K562 (cell line): ENCODE measurements around the gene ATOH8. TPM values are rescaled to one million over a fixed set of nuclear protein-coding genes. Genes with fewer than 3 reads are reported as not detected.

ENCODE experiments used
- ATAC-seq: fragments of 200-7000 bp; cut with Tn5 transposase; 3 replicates; pipeline ENCODE4 v1.9.1; 2020; ENCODE audit warnings: moderate library complexity
- BruUV-seq: library from RNA; stranded (reverse); fragments of 400-500 nt; replicated peaks from 2 replicates; lab custom pipeline; 2021; lab: Mats Ljungman, UMichigan
- CTCF ChIA-PET: fragments of 300-600 bp; formaldehyde crosslinking; extraction: SDS; loops from one replicate; lab custom pipeline; 2021; ENCODE audit warnings: low intra/inter-chr PET ratio; lab: Yijun Ruan, JAX
- POLR2A ChIA-PET: fragments of 300-600, 350-650 bp; sonication (Branson Sonifier 250); formaldehyde crosslinking; extraction: SDS; loops from one replicate; lab custom pipeline; 2021; ENCODE audit warnings: antibody characterized with exemption, inconsistent platforms; lab: Yijun Ruan, JAX
- DNase-seq, 4 experiments: peaks; one replicate each; pipeline versions ENCODE4 v3.0.0 to v3.0.0-alpha.2; 2011 to 2018; ENCODE audit warnings: low spot score in 3 of 4, mixed read lengths in 3 of 4; ENCODE audit errors: extremely low read depth in 1 of 4
- FAIRE-seq: peaks from 2 replicates; lab custom pipeline; 2011; peaks lifted over from hg19 to GRCh38; lab: Jason Lieb, UNC
- H2AFZ ChIP-seq: 2 replicates; pipeline ENCODE4 v1.6.0; 2011; ENCODE audit warnings: low read depth, low read length, control low read depth, inconsistent platforms
- H3K27ac ChIP-seq: fragments of 200-600 bp; 3 replicates; pipeline ENCODE4 v1.8.0; 2011; ENCODE audit warnings: low read depth, mild to moderate bottlenecking, control low read depth, inconsistent platforms, low read length, moderate library complexity, mixed read lengths; ENCODE audit errors: extremely low read depth
- H3K27me3 ChIP-seq, 2 experiments: fragments of 300-600 bp in 1 of 2; 2 replicates in 1 of 2; 3 replicates in 1 of 2; pipeline versions ENCODE4 v1.6.0 to v1.8.0; 2011; ENCODE audit warnings: inconsistent platforms in 2 of 2, low read length in 2 of 2, mild to moderate bottlenecking in 1 of 2, mixed read lengths in 1 of 2, moderate library complexity in 1 of 2; ENCODE audit not compliant: control insufficient read depth in 2 of 2, insufficient read depth in 2 of 2
- H3K36me3 ChIP-seq: fragments of 300-600 bp; 3 replicates; pipeline ENCODE4 v1.8.0; 2011; ENCODE audit warnings: mild to moderate bottlenecking, low read length, inconsistent platforms; ENCODE audit not compliant: control insufficient read depth, insufficient read depth
- H3K4me1 ChIP-seq, 2 experiments: fragments of 200-600 bp in 1 of 2; replicated peaks in 1 of 2; 2 replicates in 1 of 2; 3 replicates in 1 of 2; pipeline versions ENCODE4 v1.5.1 to v1.8.0; 2011; ENCODE audit warnings: inconsistent platforms in 2 of 2, low read length in 2 of 2, mild to moderate bottlenecking in 1 of 2, mixed read lengths in 1 of 2, moderate library complexity in 1 of 2; ENCODE audit not compliant: control insufficient read depth in 2 of 2, insufficient read depth in 2 of 2
- H3K4me2 ChIP-seq: 2 replicates; pipeline ENCODE4 v1.6.1; 2011; ENCODE audit warnings: low read length, control low read depth, inconsistent platforms, mixed read lengths; ENCODE audit not compliant: insufficient read depth
- H3K4me3 ChIP-seq: fragments of 200-600 bp; sonication (generic), shearing (Covaris generic); 2 replicates; pipeline ENCODE4 v1.5.1; 2016; ENCODE audit warnings: control low read depth, inconsistent platforms
- H3K79me2 ChIP-seq: fragments of 200-600 bp; 3 replicates; pipeline ENCODE4 v1.8.0; 2011; ENCODE audit warnings: low read length, inconsistent platforms; ENCODE audit not compliant: control insufficient read depth, insufficient read depth
- H3K9ac ChIP-seq, 2 experiments: 2 replicates each; pipeline versions ENCODE4 v1.6.0 to v1.6.1; 2011; ENCODE audit warnings: low read depth in 2 of 2, low read length in 2 of 2, control low read depth in 1 of 2, inconsistent platforms in 1 of 2, mild to moderate bottlenecking in 1 of 2, mixed read lengths in 1 of 2; ENCODE audit not compliant: insufficient read depth in 1 of 2
- H3K9me1 ChIP-seq: one replicate; pipeline ENCODE4 v1.6.0; 2011; ENCODE audit warnings: inconsistent platforms, mild to moderate bottlenecking, low read length, moderate library complexity; ENCODE audit not compliant: control insufficient read depth, insufficient read depth
- H3K9me3 ChIP-seq: replicated peaks from 2 replicates; pipeline ENCODE4 v1.5.1; 2011; ENCODE audit warnings: low read depth, low read length, inconsistent platforms; ENCODE audit not compliant: control insufficient read depth, insufficient read depth
- H4K20me1 ChIP-seq: replicated peaks from 2 replicates; pipeline ENCODE4 v1.6.1; 2011; ENCODE audit warnings: low read length, inconsistent platforms, mixed read lengths; ENCODE audit not compliant: control insufficient read depth, insufficient read depth
- CTBP1 ChIP-seq: fragments of 450-650 bp; IDR thresholded peaks from 2 replicates; pipeline ENCODE4 v1.6.1; 2016; ENCODE audit warnings: borderline replicate concordance
- ERF ChIP-seq: fragments of 450-650 bp; formaldehyde crosslinking; IDR thresholded peaks from 2 replicates; pipeline ENCODE4 v1.4.0; 2020; ENCODE audit warnings: mild to moderate bottlenecking, mixed read lengths
- HOMEZ ChIP-seq: fragments of 250-450 bp; sonication (Bioruptor Pico); IDR thresholded peaks from 2 replicates; pipeline ENCODE4 v1.4.0; 2020; ENCODE audit warnings: mild to moderate bottlenecking, moderate library complexity
- POLR2AphosphoS2 ChIP-seq: IDR thresholded peaks from 2 replicates; pipeline ENCODE4 v1.6.1; 2012; ENCODE audit warnings: low read length, improper control_type of control experiment
- ZNF41 ChIP-seq: fragments of 250-450 bp; sonication (Bioruptor Pico); conservative IDR thresholded peaks from 2 replicates; pipeline ENCODE4 v1.4.0; 2020; ENCODE audit warnings: mild to moderate bottlenecking
- ZNF75A ChIP-seq: fragments of 450-650 bp; formaldehyde crosslinking; IDR thresholded peaks from 2 replicates; pipeline ENCODE4 v1.4.0; 2020; ENCODE audit warnings: mild to moderate bottlenecking
- WGBS: fragments of 100-300 bp; shearing (Covaris generic); methylation state at CpG from one replicate; pipeline ENCODE4 v1.1.6; 2016; ENCODE audit warnings: low coverage, mixed read lengths; ENCODE audit not compliant: insufficient coverage; ENCODE audit errors: missing lambda C conversion rate; 5-methylcytosine and 5-hydroxymethylcytosine counted together
- in situ Hi-C: fragments of 300-500 bp; cut with MboI; formaldehyde crosslinking; loops from 4 replicates; pipeline ENCODE4 v1.15.0; 2018; ENCODE audit warnings: inconsistent platforms, mixed read lengths
- intact Hi-C: fragments of 100-400 bp; cut with micrococcal nuclease; formaldehyde crosslinking; loops from 2 replicates; pipeline ENCODE4 v1.14.2; 2022
- polyA plus RNA-seq, 8 experiments: library from polyadenylated mRNA; depleted of rRNA in 4 of 8; stranded (reverse) in 5 of 8; unstranded in 3 of 8; fragments of >200 nt; fragmentation: Nextera tagmentation in 2 of 8; fragmentation: Illumina TruSeq in 1 of 8; extraction: Ambion mirVana in 2 of 8; extraction: Trizol in 1 of 8; gene quantifications; 2 replicates each; pipeline versions ENCODE4 v1.2.1 to v1.2.3, GENCODE V29; 2011 to 2014; ENCODE audit warnings: inconsistent platforms in 1 of 8, missing spikeins in 1 of 8
- total RNA-seq, 7 experiments: library from RNA; depleted of rRNA in 6 of 7; stranded (reverse); fragments of >200 nt in 6 of 7; fragmentation: Illumina TruSeq in 2 of 7; extraction: Trizol in 2 of 7; gene quantifications; 2 replicates each; pipeline versions ENCODE4 v1.2.1 to v1.2.3, GENCODE V29; 2011 to 2021; ENCODE audit warnings: low replicate concordance in 1 of 7

Gene ATOH8
- total and polyA plus RNA-seq, 9 of the 15 experiments (the other 6 are each of a cell fraction or from before 2014, with no cell fraction given), result not detected

- H3K27me3 ChIP-seq, result peaks cover under 1 to 26% of the 10 kb centered on the region in 2 experiments; a peak in 3 of 5 replicates
- ATAC-seq (no peak), DNase-seq (no peak)
- POLR2A ChIA-PET, result no interaction called here
- TF ChIP-seq POLR2AphosphoS2 (no peak), ZNF41 (CRISPR knock-in tag) (no peak)
- TF ChIP-seq, all 486 proteins: peak for 0
- Histone ChIP-seq H3K4me1 (peaks cover 3 to 9% of the 10 kb centered on the region in 2 experiments; a peak in 3 of 5 replicates), H3K79me2 (no peaks in the 10 kb centered on the region), H3K4me3 (no peak overlapping the region), H3K9me1 (no peaks in the 10 kb centered on the region), H3K27ac (no peak overlapping the region), H3K9me3 (no peaks in the 10 kb centered on the region), H4K20me1 (no peaks in the 10 kb centered on the region), H3K36me3 (no peaks in the 10 kb centered on the region), H2AFZ (no peak overlapping the region), H3K4me2 (no peak overlapping the region), H3K9ac (no peak overlapping the region)
- CTCF ChIA-PET, result no interaction called here
- no TSS peak for BruUV-seq
- intact Hi-C loops, result no loop called here
- in situ Hi-C loops, result no loop called here
- no peak for FAIRE-seq
- 4% methylated on average over 4 of the region's 4 CpGs for WGBS
Measured at GRCh38 chr2:85721641-85722040, 32.1 kb upstream of the ATOH8 start.

DNA sequence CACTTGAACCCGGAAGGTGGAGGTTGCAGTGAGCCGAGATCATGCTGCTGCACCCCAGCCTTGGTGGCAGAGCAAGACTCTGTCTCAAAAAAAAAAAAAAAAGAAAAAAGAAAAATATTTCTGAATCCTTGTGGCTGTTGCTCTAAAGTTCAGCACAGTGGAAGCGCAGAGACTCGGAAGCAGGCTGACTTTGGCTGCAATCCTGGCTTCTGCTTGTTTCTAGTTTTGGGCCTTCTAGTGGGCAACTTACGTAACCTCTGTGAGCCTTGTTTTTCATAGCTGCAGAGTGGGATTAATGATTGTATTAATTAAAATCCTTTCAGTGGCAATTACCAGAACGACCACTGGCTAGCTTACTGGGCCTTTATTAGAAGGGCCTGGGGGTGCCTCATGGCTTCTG is 31.3 kb upstream of the ATOH8 start:
- H3K36me3 ChIP-seq, result no peaks in the 10 kb centered on the region
- H2AFZ ChIP-seq, result no peak overlapping the region
- in situ Hi-C loops (no loop called here), intact Hi-C loops (no loop called here)
- no peak overlapping the region for H3K9ac ChIP-seq
- no peak overlapping the region for H3K4me3 ChIP-seq
- DNase-seq (no peak), ATAC-seq (no peak), FAIRE-seq (no peak)
- no peaks in the 10 kb centered on the region for H3K9me3 ChIP-seq
- 33% methylated on average over 5 of the region's 6 CpGs for WGBS
- peaks cover 0 to 5% of the 10 kb centered on the region in 2 experiments; a peak in 2 of 5 replicates for H3K4me1 ChIP-seq
- no peak overlapping the region for H3K4me2 ChIP-seq
- no peak overlapping the region for H3K27ac ChIP-seq
- CTCF ChIA-PET, result no interaction called here
- H3K79me2 ChIP-seq, result no peaks in the 10 kb centered on the region
- POLR2A ChIA-PET, result no interaction called here
- H3K27me3 ChIP-seq, result peaks cover 0 to 25% of the 10 kb centered on the region in 2 experiments; a peak in 3 of 5 replicates
- H3K9me1 ChIP-seq, result no peaks in the 10 kb centered on the region
- no TSS peak for BruUV-seq
- TF ChIP-seq CTBP1, result no peak
- TF ChIP-seq ZNF75A (CRISPR knock-in tag), result no peak
- no peak for TF ChIP-seq HOMEZ (CRISPR knock-in tag)
- TF ChIP-seq ERF (CRISPR knock-in tag), result no peak
- no peaks in the 10 kb centered on the region for H4K20me1 ChIP-seq
